A549 (cell line): Measurements from ENCODE around the gene LSG1. TPM values are rescaled to one million over a fixed set of nuclear protein-coding genes. Genes with fewer than 3 reads are reported as not detected.

Experiments
- ATAC-seq, 2 experiments: fragments of 200-7000 bp in 1 of 2; fragments of >200 bp in 1 of 2; cut with Nextera tagmentation in 1 of 2; cut with Tn5 transposase in 1 of 2; 3 replicates each; pipeline versions ENCODE4 v1.8.0 to v1.9.1; 2018 to 2020; ENCODE audit warnings: mild to moderate bottlenecking in 1 of 2, moderate library complexity in 1 of 2
- CTCF ChIA-PET: fragments of 300-600 bp; sonication (Branson Sonifier 250); formaldehyde crosslinking; extraction: SDS; loops from one replicate; lab custom pipeline; 2021; ENCODE audit warnings: antibody characterized with exemption, inconsistent platforms; lab: Yijun Ruan, JAX
- POLR2A ChIA-PET: fragments of 350-600 bp; formaldehyde crosslinking; extraction: SDS; loops from one replicate; lab custom pipeline; 2021; ENCODE audit warnings: antibody characterized with exemption, inconsistent platforms; lab: Yijun Ruan, JAX
- DNase-seq, 2 experiments: peaks; one replicate each; pipeline versions ENCODE4 v3.0.0 to v3.0.0-alpha.2; 2011 to 2016; ENCODE audit warnings: low read depth in 1 of 2, low spot score in 1 of 2
- FAIRE-seq: peaks from 2 replicates; lab custom pipeline; 2011; peaks lifted over from hg19 to GRCh38; lab: Jason Lieb, UNC
- H3K27ac ChIP-seq, 2 experiments: fragments of >200 bp; sonication (Bioruptor Twin); formaldehyde crosslinking; 3 replicates each; pipeline ENCODE4 v1.5.1; 2016 to 2017
- H3K4me1 ChIP-seq: fragments of >200 bp; sonication (Bioruptor Twin); formaldehyde crosslinking; 3 replicates; pipeline ENCODE4 v1.6.1; 2016
- H3K4me2 ChIP-seq: fragments of >200 bp; sonication (Bioruptor Twin); formaldehyde crosslinking; 3 replicates; pipeline ENCODE4 v1.6.1; 2016
- H3K4me3 ChIP-seq: fragments of >200 bp; sonication (Bioruptor Twin); formaldehyde crosslinking; 3 replicates; pipeline ENCODE4 v1.5.1; 2016
- H3K9me3 ChIP-seq: fragments of >200 bp; sonication (Bioruptor Twin); formaldehyde crosslinking; 3 replicates; pipeline ENCODE4 v1.6.1; 2016
- CTCF ChIP-seq: fragments of >200 bp; sonication (Bioruptor Twin); formaldehyde crosslinking; IDR thresholded peaks from 3 replicates; pipeline ENCODE4 v1.5.1; 2016
- E2F6 ChIP-seq: IDR thresholded peaks from 2 replicates; pipeline ENCODE4 v1.6.1; 2012; ENCODE audit warnings: low read depth, borderline replicate concordance
- EHMT2 ChIP-seq: fragments of 200-600 bp; sonication (generic); IDR thresholded peaks from 2 replicates; pipeline ENCODE4 v1.6.1; 2016; ENCODE audit warnings: antibody characterized with exemption, low read depth, mild to moderate bottlenecking, moderate library complexity
- HOXA7 ChIP-seq: fragments of 250-450 bp; sonication (Bioruptor Pico); IDR thresholded peaks from 2 replicates; pipeline ENCODE4 v1.5.0; 2020; ENCODE audit warnings: mild to moderate bottlenecking, moderate library complexity
- HOXB13 ChIP-seq: fragments of 250-450 bp; sonication (Bioruptor Pico); IDR thresholded peaks from 2 replicates; pipeline ENCODE4 v1.5.0; 2020; ENCODE audit warnings: low read depth, mild to moderate bottlenecking, moderate library complexity
- JUN ChIP-seq, 2 experiments: fragments of >200 bp; sonication (Bioruptor Twin); formaldehyde crosslinking; IDR thresholded peaks; 2 replicates in 1 of 2; 3 replicates in 1 of 2; pipeline ENCODE4 v1.6.1; 2016 to 2017
- JUNB ChIP-seq: fragments of >200 bp; sonication (Bioruptor Twin); formaldehyde crosslinking; IDR thresholded peaks from 2 replicates; pipeline ENCODE4 v1.6.1; 2016
- MAX ChIP-seq: IDR thresholded peaks from 2 replicates; pipeline ENCODE4 v1.6.1; 2012
- MYC ChIP-seq: IDR thresholded peaks from 2 replicates; pipeline ENCODE4 v1.6.1; 2012; ENCODE audit warnings: mild to moderate bottlenecking, inconsistent platforms, low read length, improper control_type of control experiment, borderline replicate concordance
- NFE2L2 ChIP-seq: fragments of 150-350 bp; conservative IDR thresholded peaks from 2 replicates; pipeline ENCODE4 v1.6.1; 2014; ENCODE audit warnings: low read length
- PHF8 ChIP-seq: fragments of 200-600 bp; sonication (generic); IDR thresholded peaks from 2 replicates; pipeline ENCODE4 v1.6.1; 2016; ENCODE audit warnings: low read depth, mild to moderate bottlenecking, antibody characterized with exemption, moderate library complexity, borderline replicate concordance
- RAD21 ChIP-seq, 2 experiments: fragments of >200 bp in 1 of 2; sonication (Bioruptor Twin) in 1 of 2; formaldehyde crosslinking in 1 of 2; IDR thresholded peaks in 1 of 2; conservative IDR thresholded peaks in 1 of 2; 2 replicates in 1 of 2; 3 replicates in 1 of 2; pipeline ENCODE4 v1.6.1; 2012 to 2018; ENCODE audit warnings: inconsistent platforms in 1 of 2
- RCOR1 ChIP-seq: fragments of 150-350 bp; IDR thresholded peaks from 2 replicates; pipeline ENCODE4 v1.6.1; 2014; ENCODE audit warnings: antibody characterized with exemption, low read length, low read depth
- REST ChIP-seq: fragments of 200-600 bp; sonication (generic); IDR thresholded peaks from 2 replicates; pipeline ENCODE4 v1.6.1; 2016; ENCODE audit warnings: antibody characterized with exemption, mild to moderate bottlenecking, moderate library complexity
- RNF2 ChIP-seq: fragments of 200-600 bp; sonication (generic); IDR thresholded peaks from 2 replicates; pipeline ENCODE4 v1.6.1; 2016; ENCODE audit warnings: low read depth, mild to moderate bottlenecking, antibody characterized with exemption, moderate library complexity, borderline replicate concordance
- SMC3 ChIP-seq: fragments of >200 bp; sonication (Bioruptor Twin); formaldehyde crosslinking; IDR thresholded peaks from 3 replicates; pipeline ENCODE4 v1.6.1; 2018; ENCODE audit warnings: inconsistent platforms
- TFCP2L1 ChIP-seq: fragments of 250-450 bp; sonication (Bioruptor Pico); IDR thresholded peaks from 2 replicates; pipeline ENCODE4 v1.5.0; 2021; ENCODE audit warnings: mild to moderate bottlenecking
- ZFP36 ChIP-seq: fragments of 450-650 bp; IDR thresholded peaks from 2 replicates; pipeline ENCODE4 v1.6.1; 2014; ENCODE audit warnings: borderline replicate concordance; ENCODE audit not compliant: partially characterized antibody
- ZSCAN20 ChIP-seq: fragments of 250-450 bp; sonication (Bioruptor Pico); IDR thresholded peaks from 2 replicates; pipeline ENCODE4 v1.8.0; 2022; ENCODE audit warnings: mild to moderate bottlenecking, moderate library complexity
- WGBS: methylation state at CpG from one replicate; pipeline ENCODE4 v1.1.6; 2017; ENCODE audit errors: missing lambda C conversion rate; 5-methylcytosine and 5-hydroxymethylcytosine counted together
- polyA plus RNA-seq, 4 experiments: library from polyadenylated mRNA; depleted of rRNA in 3 of 4; stranded (reverse); fragments of >200 nt; fragmentation: RNase III in 1 of 4; extraction: RNeasy Plus Mini Kit Qiagen cat#74134 plus additional on column Dnase treatment in 1 of 4; gene quantifications; 2 replicates in 3 of 4; 3 replicates in 1 of 4; pipeline ENCODE4 v1.2.3, GENCODE V29; 2011 to 2017

The LSG1 gene
- polyA plus RNA-seq, 2 of the 4 experiments (the other 2 are of a cell fraction), result 37.4 to 70.3 TPM

- ChIA-PET POLR2A (interaction anchor here (0.6 to 2.9 kb wide), 6 partner anchors 16 to 853 kb away, joined by 3 to 28 read pairs (median 6); partner anchors contain the start of gene LSG1), CTCF (interaction anchor here (0.6 to 5.5 kb wide), 24 partner anchors 12 to 583 kb away, joined by 3 to 30 read pairs (median 4); partner anchors contain the start of genes LSG1 and XXYLT1)
- H3K27ac ChIP-seq, result peak overlapping the region; percentile 36 to 89; a peak in 5 of 6 replicates
- peaks cover 39% of the 10 kb centered on the region for H3K4me1 ChIP-seq
- ATAC-seq (peak; percentile 60 to 66), DNase-seq (peak; percentile 41 to 76), FAIRE-seq (no peak)
- WGBS, result 25% methylated on average over 4 of the region's 57 CpGs
- peak overlapping the region; percentile 55 for H3K4me3 ChIP-seq
- TF ChIP-seq HOXB13 (CRISPR knock-in tag) (no peak), JUN (IDR thresholded peaks at IDR 0.05) (no peak), SMC3 (peak; percentile 55), RAD21 (conservative IDR thresholded peaks at IDR 0.05 in 1 of 2, IDR thresholded peaks at IDR 0.05 in 1 of 2) (peak; percentile 31 to 54), ZFP36 (peak; percentile 87), JUNB (no peak), CTCF (peak; percentile 49), MAX (peak; percentile 22; the same call in 1 of the 2 replicates)
- peak overlapping the region; percentile 99 for H3K4me2 ChIP-seq
- H3K9me3 ChIP-seq, result no peaks in the 10 kb centered on the region
Measured at GRCh38 chr3:194687638-194688199, 15.7 kb upstream of the LSG1 start.

- ChIA-PET CTCF (interaction anchor here (0.6 to 5.5 kb wide), 25 partner anchors 8 to 584 kb away, joined by 3 to 30 read pairs (median 4); partner anchors contain the start of genes LSG1 and XXYLT1), POLR2A (interaction anchor here (0.5 to 2.9 kb wide), 11 partner anchors 15 to 854 kb away, joined by 3 to 28 read pairs (median 4); partner anchors contain the start of gene LSG1)
- 29% methylated on average over 13 of the region's 86 CpGs for WGBS
- Histone ChIP-seq H3K27ac (peak overlapping the region; percentile 62 to 89; a peak in 5 of 6 replicates), H3K4me2 (peak overlapping the region; percentile 99), H3K4me1 (peaks cover 44% of the 10 kb centered on the region), H3K4me3 (peak overlapping the region; percentile 55), H3K9me3 (no peaks in the 10 kb centered on the region)
- no peak for FAIRE-seq
- TF ChIP-seq MYC, result no peak
- peak; percentile 31; the same call in 1 of the 2 replicates for TF ChIP-seq MAX
- 0 out of 2 replicates have a peak, but pooled peaks have one; percentile 8 for TF ChIP-seq E2F6
- TF ChIP-seq HOXA7 (CRISPR knock-in tag), result no peak
- no peak for TF ChIP-seq RNF2
- TF ChIP-seq NFE2L2, result no peak
- no peak for TF ChIP-seq RCOR1
- no peak for TF ChIP-seq HOXB13 (CRISPR knock-in tag)
- no peak for TF ChIP-seq REST
- TF ChIP-seq PHF8, result no peak
- TF ChIP-seq EHMT2, result no peak
- TF ChIP-seq ZSCAN20, result no peak
- no peak for TF ChIP-seq TFCP2L1
- peak; percentile 6 to 7; a peak in 4 of 6 replicates for ATAC-seq
- DNase-seq, result no peak
Measured at GRCh38 chr3:194686816-194687637, 15.0 kb upstream of the LSG1 start.
